HepG2 (cell line): ENCODE data around the gene EPN3. TPM values are rescaled to one million over a fixed set of nuclear protein-coding genes. Genes with fewer than 3 reads are reported as not detected.
A peak's percentile ranks its signal among the peaks of the same experiment; 100 is the strongest.

Experiments used
- AGO2 ChIP-seq: fragments of 200-400 bp; formaldehyde crosslinking; optimal IDR thresholded peaks from 2 replicates; pipeline ENCODE3; 2017; ENCODE audit warnings: mild to moderate bottlenecking, low read depth, low read length, moderate library complexity
- BCL6 ChIP-seq: IDR thresholded peaks from 2 replicates; pipeline ENCODE4 v1.6.1; 2016; ENCODE audit warnings: missing genetic modification reagents, missing compliant biosample characterization
- CEBPG ChIP-seq: IDR thresholded peaks from 2 replicates; pipeline ENCODE4 v1.6.1; 2016
- ETV5 ChIP-seq: IDR thresholded peaks from 2 replicates; pipeline ENCODE4 v1.6.1; 2018; ENCODE audit warnings: missing biosample characterization, missing genetic modification reagents, inconsistent platforms, borderline replicate concordance
- KDM4B ChIP-seq: sonication (generic); formaldehyde crosslinking; IDR thresholded peaks from 2 replicates; pipeline ENCODE4 v1.4.0; 2020; ENCODE audit warnings: missing genetic modification reagents
- LCORL ChIP-seq, 2 experiments: fragments of 450-650 bp in 1 of 2; sonication (generic) in 1 of 2; formaldehyde crosslinking in 1 of 2; IDR thresholded peaks; 2 replicates each; pipeline versions ENCODE4 v1.5.0 to v1.6.1; 2017 to 2020; ENCODE audit warnings: antibody characterized with exemption in 1 of 2, missing genetic modification reagents in 1 of 2
- NR2F2 ChIP-seq: IDR thresholded peaks from 2 replicates; pipeline ENCODE4 v1.6.1; 2012; ENCODE audit warnings: low read depth, inconsistent platforms, borderline replicate concordance
- RFXANK ChIP-seq: IDR thresholded peaks from 2 replicates; pipeline ENCODE4 v1.6.1; 2016
- TAF1 ChIP-seq: sonication (generic); formaldehyde crosslinking; IDR thresholded peaks from 2 replicates; pipeline ENCODE4 v1.4.0; 2020; ENCODE audit warnings: missing genetic modification reagents
- ZBTB1 ChIP-seq: sonication (generic); formaldehyde crosslinking; IDR thresholded peaks from 2 replicates; pipeline ENCODE4 v1.4.0; 2020; ENCODE audit warnings: missing genetic modification reagents, borderline replicate concordance
- ZNF766 ChIP-seq: sonication (generic); formaldehyde crosslinking; IDR thresholded peaks from 2 replicates; pipeline ENCODE4 v1.5.0; 2020; ENCODE audit warnings: missing genetic modification reagents, borderline replicate concordance
- ZNF790 ChIP-seq: sonication (generic); formaldehyde crosslinking; IDR thresholded peaks from 2 replicates; pipeline ENCODE4 v1.8.0; 2022; ENCODE audit warnings: missing genetic modification reagents, mild to moderate bottlenecking, borderline replicate concordance
- ZSCAN21 ChIP-seq: sonication (generic); formaldehyde crosslinking; IDR thresholded peaks from 2 replicates; pipeline ENCODE4 v1.8.0; 2022; ENCODE audit warnings: mild to moderate bottlenecking, missing genetic modification reagents, moderate library complexity, borderline replicate concordance
- polyA plus RNA-seq, 8 experiments: library from polyadenylated mRNA; depleted of rRNA in 3 of 8; stranded (reverse) in 7 of 8; unstranded in 1 of 8; fragments of >200 nt; fragmentation: Illumina TruSeq in 4 of 8; extraction: Trizol in 4 of 8; gene quantifications; 2 replicates each; pipeline versions ENCODE4 v1.2.1 to v1.2.3, GENCODE V29; 2011 to 2016; ENCODE audit warnings: low read depth in 4 of 8, missing spikeins in 1 of 8, mixed read lengths in 1 of 8; ENCODE audit not compliant: insufficient read depth in 1 of 8
- total RNA-seq, 5 experiments: library from RNA; depleted of rRNA; stranded (reverse); fragments of >200 nt; fragmentation: Illumina TruSeq; extraction: Trizol; gene quantifications; 2 replicates each; pipeline ENCODE4 v1.2.3, GENCODE V29; 2016; ENCODE audit warnings: low read depth in 1 of 5
- TF ChIP-seq, protein P1 (sequence below): sonication (generic); formaldehyde crosslinking; IDR thresholded peaks from 2 replicates; pipeline ENCODE4 v1.8.1; 2023; ENCODE audit warnings: mild to moderate bottlenecking, missing genetic modification reagents
- TF ChIP-seq, protein P2 (sequence below): IDR thresholded peaks from 2 replicates; pipeline ENCODE4 v1.6.1; 2012; ENCODE audit warnings: low read depth, low read length, improper control_type of control experiment
- TF ChIP-seq, protein P3 (sequence below): sonication (generic); formaldehyde crosslinking; IDR thresholded peaks from 2 replicates; pipeline ENCODE4 v1.5.1; 2020; ENCODE audit warnings: missing genetic modification reagents, mild to moderate bottlenecking, borderline replicate concordance
- TF ChIP-seq, protein P4 (sequence below): sonication (generic); formaldehyde crosslinking; IDR thresholded peaks from 2 replicates; pipeline ENCODE4 v1.5.1; 2020; ENCODE audit warnings: missing genetic modification reagents, mild to moderate bottlenecking, borderline replicate concordance
- TF ChIP-seq, protein P5 (sequence below): IDR thresholded peaks from 2 replicates; pipeline ENCODE4 v1.6.1; 2016; ENCODE audit warnings: low read depth, borderline replicate concordance

Gene EPN3
- total and polyA plus RNA-seq, 2 of the 13 experiments (the other 11 are each of a cell fraction or from before 2014, with no cell fraction given), result 0.11 to 0.95 TPM

DNA sequence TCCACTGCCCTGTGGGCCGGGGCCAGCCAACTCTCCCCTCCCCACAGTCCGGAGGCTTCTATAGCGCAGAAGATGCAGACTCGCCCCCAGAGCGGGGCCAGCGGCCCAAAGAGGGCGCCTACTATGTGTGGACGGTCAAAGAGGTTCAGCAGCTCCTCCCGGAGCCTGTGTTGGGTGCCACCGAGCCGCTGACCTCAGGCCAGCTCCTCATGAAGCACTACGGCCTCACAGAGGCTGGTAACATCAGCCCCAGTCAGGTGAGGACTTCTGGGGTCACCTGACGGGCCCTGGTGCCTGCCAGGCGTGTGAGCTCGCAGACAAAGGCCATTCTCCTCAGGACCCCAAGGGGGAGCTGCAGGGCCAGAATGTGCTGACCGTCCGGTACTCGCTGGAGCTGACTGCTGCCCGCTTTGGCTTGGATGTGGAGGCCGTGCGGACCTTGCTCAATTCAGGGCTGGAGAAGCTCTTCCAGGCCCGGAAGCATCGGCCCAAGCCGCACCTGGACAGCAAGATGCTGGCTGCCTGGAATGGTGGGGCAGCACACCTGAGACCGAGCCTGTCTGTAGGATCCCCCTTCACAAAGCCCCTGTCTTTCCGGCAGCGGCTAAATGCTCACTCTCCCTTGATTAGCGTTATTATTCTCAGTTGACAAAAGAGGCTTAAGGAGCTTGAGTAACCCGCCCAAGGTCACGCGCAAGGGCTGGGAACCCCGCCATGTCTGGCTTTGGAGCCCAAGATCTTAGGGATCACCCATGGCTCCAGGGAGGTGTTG is 18.3 kb downstream of the EPN3 start (continued):
- TF ChIP-seq NR2F2 (no peak), TAF1 (CRISPR knock-in tag) (no peak), ZNF766 (CRISPR knock-in tag) (no peak; the same call in 1 of the 2 replicates), AGO2 (peak; percentile 32), KDM4B (peak; percentile 58; the same call in 1 of the 2 replicates), RFXANK (CRISPR knock-in tag) (no peak), CEBPG (CRISPR knock-in tag) (peak; percentile 58; the same call in 1 of the 2 replicates), ETV5 (CRISPR knock-in tag) (peak; percentile 41; the same call in 1 of the 2 replicates), ZSCAN21 (CRISPR knock-in tag) (no peak), BCL6 (CRISPR knock-in tag) (peak; percentile 25; the same call in 1 of the 2 replicates), ZNF790 (no peak), LCORL (IDR thresholded peaks at IDR 0.05) (no peak), LCORL (CRISPR knock-in tag; IDR thresholded peaks at IDR 0.05) (peak; percentile 57; the same call in 1 of the 2 replicates), ZBTB1 (no peak)
- TF ChIP-seq, protein P1, sequence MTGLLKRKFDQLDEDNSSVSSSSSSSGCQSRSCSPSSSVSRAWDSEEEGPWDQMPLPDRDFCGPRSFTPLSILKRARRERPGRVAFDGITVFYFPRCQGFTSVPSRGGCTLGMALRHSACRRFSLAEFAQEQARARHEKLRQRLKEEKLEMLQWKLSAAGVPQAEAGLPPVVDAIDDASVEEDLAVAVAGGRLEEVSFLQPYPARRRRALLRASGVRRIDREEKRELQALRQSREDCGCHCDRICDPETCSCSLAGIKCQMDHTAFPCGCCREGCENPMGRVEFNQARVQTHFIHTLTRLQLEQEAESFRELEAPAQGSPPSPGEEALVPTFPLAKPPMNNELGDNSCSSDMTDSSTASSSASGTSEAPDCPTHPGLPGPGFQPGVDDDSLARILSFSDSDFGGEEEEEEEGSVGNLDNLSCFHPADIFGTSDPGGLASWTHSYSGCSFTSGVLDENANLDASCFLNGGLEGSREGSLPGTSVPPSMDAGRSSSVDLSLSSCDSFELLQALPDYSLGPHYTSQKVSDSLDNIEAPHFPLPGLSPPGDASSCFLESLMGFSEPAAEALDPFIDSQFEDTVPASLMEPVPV, result no peak
- TF ChIP-seq, protein P2, sequence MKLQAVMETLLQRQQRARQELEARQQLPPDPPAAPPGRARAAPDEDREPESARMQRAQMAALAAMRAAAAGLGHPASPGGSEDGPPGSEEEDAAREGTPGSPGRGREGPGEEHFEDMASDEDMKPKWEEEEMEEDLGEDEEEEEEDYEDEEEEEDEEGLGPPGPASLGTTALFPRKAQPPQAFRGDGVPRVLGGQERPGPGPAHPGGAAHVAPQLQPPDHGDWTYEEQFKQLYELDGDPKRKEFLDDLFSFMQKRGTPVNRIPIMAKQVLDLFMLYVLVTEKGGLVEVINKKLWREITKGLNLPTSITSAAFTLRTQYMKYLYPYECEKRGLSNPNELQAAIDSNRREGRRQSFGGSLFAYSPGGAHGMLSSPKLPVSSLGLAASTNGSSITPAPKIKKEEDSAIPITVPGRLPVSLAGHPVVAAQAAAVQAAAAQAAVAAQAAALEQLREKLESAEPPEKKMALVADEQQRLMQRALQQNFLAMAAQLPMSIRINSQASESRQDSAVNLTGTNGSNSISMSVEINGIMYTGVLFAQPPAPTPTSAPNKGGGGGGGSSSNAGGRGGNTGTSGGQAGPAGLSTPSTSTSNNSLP, result no peak
- TF ChIP-seq, protein P3, sequence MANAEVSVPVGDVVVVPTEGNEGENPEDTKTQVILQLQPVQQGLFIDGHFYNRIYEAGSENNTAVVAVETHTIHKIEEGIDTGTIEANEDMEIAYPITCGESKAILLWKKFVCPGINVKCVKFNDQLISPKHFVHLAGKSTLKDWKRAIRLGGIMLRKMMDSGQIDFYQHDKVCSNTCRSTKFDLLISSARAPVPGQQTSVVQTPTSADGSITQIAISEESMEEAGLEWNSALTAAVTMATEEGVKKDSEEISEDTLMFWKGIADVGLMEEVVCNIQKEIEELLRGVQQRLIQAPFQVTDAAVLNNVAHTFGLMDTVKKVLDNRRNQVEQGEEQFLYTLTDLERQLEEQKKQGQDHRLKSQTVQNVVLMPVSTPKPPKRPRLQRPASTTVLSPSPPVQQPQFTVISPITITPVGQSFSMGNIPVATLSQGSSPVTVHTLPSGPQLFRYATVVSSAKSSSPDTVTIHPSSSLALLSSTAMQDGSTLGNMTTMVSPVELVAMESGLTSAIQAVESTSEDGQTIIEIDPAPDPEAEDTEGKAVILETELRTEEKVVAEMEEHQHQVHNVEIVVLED, result no peak
- TF ChIP-seq, protein P4, sequence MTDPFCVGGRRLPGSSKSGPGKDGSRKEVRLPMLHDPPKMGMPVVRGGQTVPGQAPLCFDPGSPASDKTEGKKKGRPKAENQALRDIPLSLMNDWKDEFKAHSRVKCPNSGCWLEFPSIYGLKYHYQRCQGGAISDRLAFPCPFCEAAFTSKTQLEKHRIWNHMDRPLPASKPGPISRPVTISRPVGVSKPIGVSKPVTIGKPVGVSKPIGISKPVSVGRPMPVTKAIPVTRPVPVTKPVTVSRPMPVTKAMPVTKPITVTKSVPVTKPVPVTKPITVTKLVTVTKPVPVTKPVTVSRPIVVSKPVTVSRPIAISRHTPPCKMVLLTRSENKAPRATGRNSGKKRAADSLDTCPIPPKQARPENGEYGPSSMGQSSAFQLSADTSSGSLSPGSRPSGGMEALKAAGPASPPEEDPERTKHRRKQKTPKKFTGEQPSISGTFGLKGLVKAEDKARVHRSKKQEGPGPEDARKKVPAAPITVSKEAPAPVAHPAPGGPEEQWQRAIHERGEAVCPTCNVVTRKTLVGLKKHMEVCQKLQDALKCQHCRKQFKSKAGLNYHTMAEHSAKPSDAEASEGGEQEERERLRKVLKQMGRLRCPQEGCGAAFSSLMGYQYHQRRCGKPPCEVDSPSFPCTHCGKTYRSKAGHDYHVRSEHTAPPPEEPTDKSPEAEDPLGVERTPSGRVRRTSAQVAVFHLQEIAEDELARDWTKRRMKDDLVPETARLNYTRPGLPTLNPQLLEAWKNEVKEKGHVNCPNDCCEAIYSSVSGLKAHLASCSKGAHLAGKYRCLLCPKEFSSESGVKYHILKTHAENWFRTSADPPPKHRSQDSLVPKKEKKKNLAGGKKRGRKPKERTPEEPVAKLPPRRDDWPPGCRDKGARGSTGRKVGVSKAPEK (CRISPR knock-in tag), result no peak
- TF ChIP-seq, protein P5, sequence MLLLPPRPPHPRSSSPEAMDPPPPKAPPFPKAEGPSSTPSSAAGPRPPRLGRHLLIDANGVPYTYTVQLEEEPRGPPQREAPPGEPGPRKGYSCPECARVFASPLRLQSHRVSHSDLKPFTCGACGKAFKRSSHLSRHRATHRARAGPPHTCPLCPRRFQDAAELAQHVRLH, result peak; percentile 73; the same call in 1 of the 2 replicates
